Left renal cortex interstitium (tissue), 4 donors: ENCODE data around the gene B3GLCT. TPM values are rescaled to one million over a fixed set of nuclear protein-coding genes. Genes with fewer than 3 reads are reported as not detected.
A peak's percentile ranks its signal among the peaks of the same experiment; 100 is the strongest.
"Not testable (repeated sequence)": the region's sequence is repeated elsewhere in the genome, so short reads cannot be mapped to it uniquely, and the experiment has no call there.

ENCODE experiments used
- DNase-seq, 4 donors: peaks; one replicate each; pipeline ENCODE4 v3.0.0-alpha.2; 2013; ENCODE audit warnings: low read depth in 4 of 4, low spot score in 2 of 4, missing footprints in 1 of 4
- polyA plus RNA-seq, 4 donors: library from polyadenylated mRNA; unstranded; fragments of 120-200 nt; gene quantifications; one replicate each; pipeline ENCODE4 v1.2.1, GENCODE V29; 2013; ENCODE audit not compliant: insufficient read length in 4 of 4

Gene B3GLCT
- 10 to 100 TPM; 17.2 to 25.0 (median 19.5) TPM for polyA plus RNA-seq

- peak in 1 of 4 donors; percentile 76 for DNase-seq
Measured at GRCh38 chr13:31199849-31200636, at the start of gene B3GLCT. Gene B3GLCT, plus strand, starts transcription at chr13:31199975. Its CDS starts 110 bp downstream, at chr13:31200085.

GRCh38 chr13:31150315-31150985 is 49.3 kb upstream of the B3GLCT start:
- DNase-seq, result no peak

- DNase-seq, result no peak
Measured at GRCh38 chr13:31151837-31152236, 47.9 kb upstream of the B3GLCT start.

- DNase-seq, result no peak
Measured at GRCh38 chr13:31154939-31155338, 44.8 kb upstream of the B3GLCT start.

DNA sequence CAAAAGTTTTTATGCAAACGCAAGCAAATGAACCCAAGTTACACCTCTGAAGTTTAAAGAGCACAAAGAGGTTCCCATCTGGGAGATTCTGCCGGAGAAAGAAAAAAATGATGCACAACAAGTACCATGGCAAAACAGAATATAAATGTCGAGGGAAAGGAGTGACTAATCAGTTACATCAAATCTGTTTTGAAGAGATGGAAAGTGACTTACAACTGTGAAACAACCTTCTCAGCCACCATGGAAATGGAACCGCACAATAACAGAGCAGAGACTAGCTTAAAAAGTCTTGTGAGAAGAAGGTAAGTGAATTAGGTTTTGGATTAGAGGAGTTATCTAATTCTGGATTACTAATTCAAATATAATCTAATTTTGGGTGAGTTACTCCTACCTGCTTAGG is 40.5 kb upstream of the B3GLCT start:
- no peak for DNase-seq

- peak in 3 of 4 donors; percentile 37 to 61 (median 59) for DNase-seq
Measured at GRCh38 chr13:31160857-31161556, 38.8 kb upstream of the B3GLCT start.

- DNase-seq, result peak; percentile 96 to 99 (median 98)
Measured at GRCh38 chr13:31161557-31162150, 38.1 kb upstream of the B3GLCT start, which contains the start of gene HSPH1. Gene HSPH1, minus strand, starts transcription at chr13:31161904. Its CDS starts 322 bp downstream, at chr13:31161582.

DNA sequence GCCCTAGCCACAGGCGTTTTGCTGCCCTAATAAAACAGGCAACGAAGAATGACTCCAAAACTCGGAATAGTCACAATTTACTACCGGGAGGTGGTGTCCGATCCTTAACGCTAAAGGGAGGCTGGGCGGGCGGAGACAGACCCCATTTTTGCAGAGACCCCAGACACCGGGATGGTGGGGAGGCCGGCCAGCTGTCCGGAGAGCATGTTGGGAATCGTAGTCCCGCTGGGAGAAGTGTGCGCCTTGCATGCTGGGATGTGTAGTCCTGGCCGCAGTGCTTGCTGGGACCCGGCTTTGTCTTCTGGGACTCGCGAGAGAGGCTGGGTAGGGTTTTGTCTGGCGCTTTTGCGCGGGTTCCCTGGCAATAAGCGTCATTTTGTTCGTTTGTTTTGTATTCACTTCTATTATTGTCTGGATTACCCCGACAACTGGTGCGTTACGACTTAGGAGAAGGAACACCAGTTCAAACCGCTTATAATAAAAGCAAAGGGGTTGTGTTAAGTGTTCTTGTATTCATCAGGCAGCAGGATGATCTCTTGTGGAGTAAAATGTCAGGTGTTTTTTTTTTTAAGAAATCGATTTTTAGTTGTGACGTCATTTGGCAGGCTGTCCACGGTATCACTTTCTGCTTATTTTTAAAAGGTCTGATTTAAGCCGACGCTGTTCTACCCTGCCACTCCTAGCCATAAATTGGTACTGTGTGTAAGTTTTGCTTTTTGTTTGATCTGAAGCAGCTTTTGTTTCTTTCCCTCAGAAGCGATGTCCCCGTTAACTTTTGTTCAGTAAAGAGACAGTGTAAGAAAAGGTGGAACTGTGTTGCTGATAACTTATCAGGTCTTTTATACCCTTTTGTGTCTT is 37.4 kb upstream of the B3GLCT start:
- DNase-seq, result peak; percentile 94 to 98 (median 96)

- no peak for DNase-seq
Measured at GRCh38 chr13:31166591-31166990, 33.2 kb upstream of the B3GLCT start.

GRCh38 chr13:31167490-31167889 is 32.3 kb upstream of the B3GLCT start:
- DNase-seq, result no peak

GRCh38 chr13:31168166-31168565 is 31.6 kb upstream of the B3GLCT start:
- no peak for DNase-seq

DNA sequence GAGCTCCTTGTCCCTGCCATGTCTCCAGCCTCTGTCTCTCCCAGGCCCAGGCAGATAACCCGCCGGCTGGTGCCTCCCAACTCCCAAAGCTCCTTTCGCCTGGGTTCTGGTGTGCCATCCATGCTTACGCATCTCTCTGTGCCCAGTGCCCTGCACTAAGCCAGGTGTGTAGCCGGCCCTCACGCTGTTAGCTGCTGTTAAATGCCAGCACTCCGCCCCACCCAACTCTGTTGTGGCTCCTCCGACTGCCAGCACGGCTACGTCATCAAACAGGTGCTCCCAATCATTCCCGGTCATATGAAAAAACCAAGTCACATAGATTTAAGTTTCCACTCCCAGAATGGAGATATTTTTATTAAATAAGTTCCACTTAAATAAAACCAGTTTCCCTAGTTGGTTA is 31.0 kb upstream of the B3GLCT start:
- no peak for DNase-seq

- DNase-seq, result no peak
Measured at GRCh38 chr13:31172001-31172400, 27.8 kb upstream of the B3GLCT start.

GRCh38 chr13:31172535-31172934 is 27.2 kb upstream of the B3GLCT start:
- no peak for DNase-seq

DNA sequence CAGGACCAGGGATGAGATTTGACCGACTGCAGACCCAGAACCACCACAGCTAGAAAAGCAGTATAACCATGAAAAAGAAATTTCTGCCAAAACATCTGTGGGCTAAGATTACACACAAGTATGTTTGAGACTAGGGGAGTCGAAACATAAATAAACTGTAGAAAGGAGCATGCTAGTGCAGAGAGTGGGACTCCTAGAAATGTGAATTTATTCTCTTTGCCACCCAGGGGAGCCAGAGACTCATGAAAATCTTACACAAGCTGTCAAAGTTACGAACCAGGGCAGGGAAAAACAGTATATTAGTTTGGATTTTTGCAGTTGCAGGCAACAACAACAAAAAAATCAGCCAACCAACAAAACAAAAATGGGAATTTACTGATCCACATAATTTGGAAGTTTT is 25.8 kb upstream of the B3GLCT start:
- DNase-seq, result no peak

- DNase-seq, result no peak
Measured at GRCh38 chr13:31175847-31176532, 23.8 kb upstream of the B3GLCT start.

GRCh38 chr13:31177813-31178495 is 21.8 kb upstream of the B3GLCT start:
- not testable (repeated sequence) for DNase-seq

GRCh38 chr13:31179241-31179640 is 20.5 kb upstream of the B3GLCT start:
- no peak for DNase-seq

DNA sequence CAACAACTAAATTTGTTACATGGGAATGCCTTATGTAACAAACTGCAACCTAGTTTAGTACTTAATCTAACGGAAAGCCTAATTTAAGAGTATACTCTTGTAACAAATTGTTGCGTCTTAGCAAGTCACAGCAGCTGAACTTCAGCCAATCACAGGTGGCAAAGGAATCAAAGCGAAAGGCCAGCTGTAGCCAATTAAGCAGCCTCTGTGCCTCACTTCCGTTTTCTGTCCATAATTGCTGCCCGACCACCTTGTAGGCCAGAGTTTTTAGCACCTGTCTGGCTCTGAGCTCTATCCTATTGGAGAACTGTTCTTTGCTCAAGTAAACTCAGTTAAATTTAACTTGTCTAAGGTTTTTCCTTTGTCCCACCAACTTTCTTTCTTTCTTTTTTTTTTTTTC is 20.0 kb upstream of the B3GLCT start:
- DNase-seq, result no peak
